KMS-11 (cell line): Measurements from ENCODE around the gene SPRY2.
"Not testable (repeated sequence)": the region's sequence is repeated elsewhere in the genome, so short reads cannot be mapped to it uniquely, and the experiment has no call there.

ENCODE experiments used
- H2AFZ ChIP-seq: fragments of 200-600 bp; sonication (generic); 2 replicates; pipeline ENCODE4 v1.6.1; 2016; ENCODE audit warnings: antibody characterized with exemption, mixed run types, low read depth
- H3K27ac ChIP-seq: fragments of 200-600 bp; sonication (generic); 2 replicates; pipeline ENCODE4 v1.6.1; 2016; ENCODE audit warnings: mild to moderate bottlenecking, mixed run types
- H3K27me3 ChIP-seq: fragments of 200-600 bp; sonication (generic); 2 replicates; pipeline ENCODE4 v1.6.1; 2017; ENCODE audit warnings: mild to moderate bottlenecking, low read depth, mixed run types, moderate library complexity; ENCODE audit not compliant: insufficient read depth
- H3K36me3 ChIP-seq: fragments of 200-600 bp; sonication (generic); 2 replicates; pipeline ENCODE4 v1.6.1; 2017; ENCODE audit warnings: mild to moderate bottlenecking, mixed run types; ENCODE audit not compliant: insufficient read depth
- H3K4me1 ChIP-seq: fragments of 200-600 bp; sonication (generic); 2 replicates; pipeline ENCODE4 v1.6.1; 2016; ENCODE audit warnings: mild to moderate bottlenecking, low read depth, mixed run types; ENCODE audit not compliant: poor library complexity, severe bottlenecking
- H3K4me2 ChIP-seq: fragments of 200-600 bp; sonication (generic); 2 replicates; pipeline ENCODE4 v1.7.0; 2016; ENCODE audit warnings: mild to moderate bottlenecking, mixed run types
- H3K4me3 ChIP-seq: fragments of 200-600 bp; sonication (generic); IDR thresholded peaks from 2 replicates; pipeline ENCODE4 v1.6.1; 2017; ENCODE audit warnings: low read depth, low read length, mixed read lengths; ENCODE audit not compliant: insufficient read depth
- H3K79me2 ChIP-seq: fragments of 200-600 bp; sonication (generic); 2 replicates; pipeline ENCODE4 v1.6.1; 2016; ENCODE audit warnings: low read depth, mixed run types; ENCODE audit not compliant: insufficient read depth
- H3K9ac ChIP-seq: fragments of 200-600 bp; sonication (generic); 2 replicates; pipeline ENCODE4 v1.6.1; 2016; ENCODE audit warnings: mild to moderate bottlenecking, mixed run types
- H4K20me1 ChIP-seq: fragments of 200-600 bp; sonication (generic); 2 replicates; pipeline ENCODE4 v1.6.1; 2016; ENCODE audit warnings: mild to moderate bottlenecking, mixed run types; ENCODE audit not compliant: insufficient read depth
- CTCF ChIP-seq: fragments of 200-600 bp; sonication (generic); conservative IDR thresholded peaks from 2 replicates; pipeline ENCODE4 v1.6.1; 2017; ENCODE audit warnings: low read depth, mild to moderate bottlenecking, antibody characterized with exemption, low read length, moderate library complexity, mixed read lengths

SPRY2 gene

GRCh38 chr13:80348314-80348713 lies 7.4 kb upstream of the SPRY2 start:
- no peaks in the 10 kb centered on the region for H3K79me2 ChIP-seq
- no peak overlapping the region for H3K27ac ChIP-seq
- no peak overlapping the region for H3K9ac ChIP-seq
- no peak overlapping the region for H3K4me3 ChIP-seq
- H3K36me3 ChIP-seq = no peaks in the 10 kb centered on the region
- no peaks in the 10 kb centered on the region for H3K27me3 ChIP-seq
- TF ChIP-seq CTCF = no peak
- H2AFZ ChIP-seq = no peak overlapping the region
- no peaks in the 10 kb centered on the region for H4K20me1 ChIP-seq
- H3K4me1 ChIP-seq = peaks cover 4% of the 10 kb centered on the region
- H3K4me2 ChIP-seq = no peak overlapping the region

GRCh38 chr13:80345771-80346510 lies 5.0 kb upstream of the SPRY2 start:
- Histone ChIP-seq H3K4me3 (no peak overlapping the region), H2AFZ (no peak overlapping the region), H3K27me3 (no peaks in the 10 kb centered on the region), H3K27ac (no peak overlapping the region), H4K20me1 (no peaks in the 10 kb centered on the region), H3K9ac (no peak overlapping the region), H3K4me2 (no peak overlapping the region), H3K36me3 (no peaks in the 10 kb centered on the region), H3K4me1 (peaks cover 4% of the 10 kb centered on the region), H3K79me2 (no peaks in the 10 kb centered on the region)
- TF ChIP-seq CTCF = no peak

- H3K4me3 ChIP-seq, H3K4me1 ChIP-seq, H3K4me2 ChIP-seq, H3K27ac ChIP-seq, H4K20me1 ChIP-seq, H2AFZ ChIP-seq, H3K36me3 ChIP-seq, H3K9ac ChIP-seq, H3K79me2 ChIP-seq, H3K27me3 ChIP-seq: not testable (repeated sequence)
Measured at GRCh38 chr13:80344032-80344431, 3.1 kb upstream of the SPRY2 start.

DNA sequence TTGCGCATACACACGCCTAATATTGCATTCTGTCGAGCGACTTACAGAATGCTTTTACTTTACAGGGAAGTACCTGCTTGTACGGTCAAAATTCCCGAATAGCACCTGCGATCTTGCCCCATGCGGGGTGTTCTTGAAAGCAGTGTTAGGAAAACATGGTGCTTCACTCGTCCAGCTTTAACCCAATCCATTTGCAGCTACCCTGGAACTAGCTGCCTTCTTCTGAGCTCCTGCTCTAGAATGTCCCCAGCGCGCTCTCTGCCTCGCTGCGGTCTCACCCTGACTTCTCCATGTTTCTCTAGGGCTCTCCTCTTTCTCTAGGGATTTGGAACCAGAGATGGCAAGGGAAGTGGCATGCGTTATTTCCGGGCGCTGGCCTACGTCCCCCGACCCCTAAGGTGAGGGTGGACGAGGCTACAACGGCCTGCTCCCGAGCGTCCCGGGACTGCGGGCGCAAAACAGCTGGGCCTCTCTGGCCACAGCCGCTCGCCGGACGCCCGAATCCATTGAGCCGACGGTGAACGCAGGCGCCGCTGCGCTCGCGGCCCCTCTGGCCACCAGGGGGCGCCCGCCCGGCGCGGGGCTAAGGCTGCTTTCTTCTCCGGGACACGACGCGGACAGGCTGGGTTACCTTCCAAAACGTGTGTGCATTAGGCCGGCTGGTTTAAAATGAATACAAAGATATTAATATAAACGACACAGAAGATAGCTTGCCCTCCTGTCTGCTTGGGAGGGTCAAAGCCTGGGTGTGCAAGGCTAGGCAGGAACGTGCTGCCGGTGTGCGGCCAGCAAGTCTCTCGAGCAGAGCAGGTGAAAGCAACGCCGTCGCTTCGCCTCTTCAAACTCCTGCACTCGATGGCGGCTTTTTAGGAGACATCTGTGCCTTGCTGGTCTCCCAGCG lies 1.8 kb upstream of the SPRY2 start:
- no peak overlapping the region for H3K4me3 ChIP-seq

More for the DNA sequence above, 1.8 kb upstream of the SPRY2 start:
- Histone ChIP-seq H3K27ac (no peak overlapping the region), H3K36me3 (no peaks in the 10 kb centered on the region), H4K20me1 (no peaks in the 10 kb centered on the region), H3K27me3 (no peaks in the 10 kb centered on the region), H3K4me2 (peak overlapping the region; percentile 71), H3K9ac (peak overlapping the region; percentile 25; the same call in 1 of the 2 replicates), H3K79me2 (no peaks in the 10 kb centered on the region), H2AFZ (peak overlapping the region; percentile 86), H3K4me1 (peaks cover 4% of the 10 kb centered on the region)
- peak; percentile 69 for TF ChIP-seq CTCF
